C4-2B (cell line): ENCODE data around the gene CDK14.

Experiments
- H3K27ac ChIP-seq: fragments of 450-650 bp; 2 replicates; pipeline ENCODE4 v1.5.1; 2017
- CTCF ChIP-seq: fragments of 450-650 bp; conservative IDR thresholded peaks from 2 replicates; pipeline ENCODE4 v1.5.1; 2017; ENCODE audit warnings: mild to moderate bottlenecking
- ZFX ChIP-seq: fragments of 450-650 bp; IDR thresholded peaks from 2 replicates; pipeline ENCODE4 v1.6.1; 2017

CDK14 gene

DNA sequence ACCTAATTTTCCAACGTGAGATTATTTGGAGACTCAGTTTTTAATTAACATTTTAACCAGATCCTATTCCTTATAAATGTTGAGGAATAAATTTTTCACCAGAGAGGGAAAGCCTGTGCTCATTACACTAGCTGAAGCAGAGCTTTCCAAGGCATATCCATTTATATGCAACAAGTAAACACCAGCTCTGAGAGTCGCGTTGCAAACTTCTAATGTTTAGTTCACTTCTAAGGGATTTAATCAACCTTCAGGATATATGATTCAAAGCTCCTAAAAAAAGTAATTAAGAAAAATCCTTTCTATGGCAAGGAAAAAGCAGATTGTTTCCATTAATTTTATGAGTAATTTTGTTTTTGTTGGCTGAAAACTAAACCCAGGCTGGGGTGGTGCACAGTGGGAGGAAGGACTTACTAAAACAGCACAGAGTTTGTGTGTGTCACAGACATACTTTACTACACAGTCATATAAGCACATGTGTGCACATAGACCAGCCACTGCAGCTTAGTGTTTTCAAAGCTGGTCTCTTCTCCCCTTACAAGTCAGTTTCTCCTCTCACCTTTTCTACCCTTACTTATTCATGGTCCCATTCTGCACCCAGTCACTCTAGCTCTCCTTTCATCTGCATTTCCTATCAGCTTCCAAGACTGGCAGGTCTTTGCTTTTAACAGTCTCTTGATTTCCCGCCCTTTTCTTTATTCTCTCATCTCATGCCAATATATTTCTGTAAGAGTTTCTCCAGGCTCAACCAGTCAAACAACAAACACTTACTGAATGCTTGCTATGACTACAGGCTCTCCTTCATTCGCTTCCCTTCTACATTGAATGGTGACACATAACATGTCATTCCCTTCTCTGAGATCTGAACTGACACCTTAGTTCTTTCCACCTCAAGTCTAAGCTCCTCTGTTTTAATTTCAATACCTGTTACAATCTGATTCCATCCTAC lies 587.0 kb downstream of the CDK14 start:
- no peak overlapping the region for H3K27ac ChIP-seq
- TF ChIP-seq ZFX (no peak), CTCF (no peak)

- no peak overlapping the region for H3K27ac ChIP-seq
- no peak for TF ChIP-seq ZFX
- TF ChIP-seq CTCF = no peak
These were observed 589.6 kb downstream of the CDK14 start for GRCh38 chr7:91185771-91186170.

GRCh38 chr7:91187061-91187460 lies 590.9 kb downstream of the CDK14 start:
- TF ChIP-seq CTCF = no peak
- no peak for TF ChIP-seq ZFX

GRCh38 chr7:91191771-91192170 lies 595.6 kb downstream of the CDK14 start:
- TF ChIP-seq CTCF (no peak), ZFX (no peak)
- no peak overlapping the region for H3K27ac ChIP-seq

More at GRCh38 chr7:91187061-91187460, 590.9 kb downstream of the CDK14 start:
- no peak overlapping the region for H3K27ac ChIP-seq

DNA sequence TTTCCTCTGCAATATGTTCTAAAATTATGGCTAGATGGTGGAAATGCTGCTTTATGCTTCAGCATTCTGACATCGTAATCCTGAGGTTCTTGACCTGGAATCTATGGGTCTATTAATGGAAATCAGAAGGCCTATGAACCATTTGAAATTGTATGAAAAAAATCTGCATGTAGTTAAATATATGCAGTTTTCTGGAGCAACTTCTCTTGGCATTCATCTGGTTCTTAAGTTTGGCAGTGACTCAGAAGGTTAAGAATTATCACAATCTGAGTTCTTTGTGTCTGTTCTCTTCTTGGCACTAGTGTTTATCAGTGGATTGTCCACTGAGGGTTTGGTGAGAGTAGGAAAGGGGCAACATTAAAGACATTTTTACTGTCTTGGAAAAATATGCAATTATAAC lies 597.0 kb downstream of the CDK14 start:
- no peak overlapping the region for H3K27ac ChIP-seq
- TF ChIP-seq CTCF (no peak), ZFX (no peak)

GRCh38 chr7:91194841-91195240 lies 598.7 kb downstream of the CDK14 start:
- TF ChIP-seq CTCF (no peak), ZFX (no peak)

GRCh38 chr7:91196058-91196457 lies 599.9 kb downstream of the CDK14 start:
- no peak for TF ChIP-seq ZFX
- no peak for TF ChIP-seq CTCF

More at GRCh38 chr7:91194841-91195240, 598.7 kb downstream of the CDK14 start:
- no peak overlapping the region for H3K27ac ChIP-seq

More at GRCh38 chr7:91196058-91196457, 599.9 kb downstream of the CDK14 start:
- no peak overlapping the region for H3K27ac ChIP-seq
